GM19240 (cell line): ENCODE data around the gene UBTD2.
"Not testable (repeated sequence)": the region's sequence is repeated elsewhere in the genome, so short reads cannot be mapped to it uniquely, and the experiment has no call there.

Source experiments
- DNase-seq: peaks from one replicate; pipeline ENCODE4 v3.0.0; 2011; ENCODE audit warnings: low spot score; ENCODE audit not compliant: insufficient read length

UBTD2 gene

DNA sequence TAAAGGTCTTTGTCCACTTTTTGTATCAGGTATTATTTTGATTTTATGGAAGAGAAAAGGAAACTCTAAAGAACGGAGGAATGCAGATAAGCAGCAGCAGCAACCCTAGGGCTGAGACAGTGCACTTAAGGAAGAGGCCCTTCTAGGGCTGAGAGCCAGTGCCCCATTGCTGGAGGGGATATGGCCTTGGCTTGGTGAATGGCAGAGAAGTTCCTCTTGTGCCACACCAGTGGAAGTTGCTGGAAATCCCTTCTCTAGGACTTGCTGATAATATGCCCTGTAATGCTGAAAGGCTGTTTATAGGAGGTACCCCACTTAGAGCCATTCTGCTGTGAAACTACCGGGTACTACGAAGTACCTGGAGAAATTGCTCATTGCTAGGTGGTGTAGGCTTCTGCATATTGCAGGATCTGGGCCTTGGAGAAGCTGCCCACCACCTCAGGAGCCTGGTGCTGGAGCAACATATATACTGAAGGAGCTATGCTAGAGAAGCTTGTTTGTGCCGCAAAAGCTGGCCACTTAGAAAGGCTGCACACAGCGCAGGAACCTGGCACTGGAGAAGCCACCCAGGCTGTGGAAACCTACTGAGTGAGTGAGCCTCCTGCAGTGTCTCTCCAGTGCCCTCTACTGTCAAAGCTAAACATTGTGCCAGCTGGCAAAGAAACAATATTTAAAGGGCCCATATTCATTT lies 9.6 kb upstream of the UBTD2 start:
- peak; percentile 32 for DNase-seq

DNA sequence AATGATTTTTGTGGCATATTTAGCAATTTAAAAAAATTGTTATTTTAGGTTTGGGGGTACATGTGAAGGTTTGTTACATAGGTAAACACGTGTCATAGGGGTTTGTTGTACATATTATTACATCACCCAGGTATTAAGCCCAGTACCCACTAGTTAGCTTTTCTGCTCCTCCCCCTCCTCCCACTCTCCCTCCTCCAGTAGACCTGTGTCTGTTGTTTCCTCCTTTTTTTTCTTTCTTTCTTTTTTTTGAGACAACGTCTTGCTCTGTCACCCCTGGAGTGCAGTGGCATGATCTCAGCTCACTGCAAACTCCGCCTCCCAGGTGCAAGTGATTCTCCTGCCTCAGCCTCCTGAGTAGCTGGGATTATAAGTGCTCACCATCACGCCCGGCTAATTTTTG lies 8.3 kb upstream of the UBTD2 start:
- not testable (repeated sequence) for DNase-seq

DNA sequence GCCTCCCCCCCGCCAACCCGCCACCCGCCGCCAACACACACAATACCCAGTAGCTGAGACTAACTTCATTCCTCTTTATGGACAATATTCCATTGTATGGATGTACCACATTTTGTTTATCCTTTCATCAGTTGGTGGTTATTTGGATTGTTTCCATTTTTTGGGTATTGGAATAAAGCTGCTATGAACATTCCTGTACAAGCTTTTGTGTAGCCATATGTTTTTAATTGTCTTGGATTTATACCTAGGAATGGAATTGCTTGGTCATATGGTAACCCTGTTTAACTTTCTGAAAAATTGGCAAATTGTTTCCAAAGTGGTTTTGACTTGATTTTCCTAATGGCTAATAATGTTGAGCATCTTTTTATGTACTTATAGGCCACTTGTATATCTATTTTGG lies 4.9 kb upstream of the UBTD2 start:
- no peak for DNase-seq

DNA sequence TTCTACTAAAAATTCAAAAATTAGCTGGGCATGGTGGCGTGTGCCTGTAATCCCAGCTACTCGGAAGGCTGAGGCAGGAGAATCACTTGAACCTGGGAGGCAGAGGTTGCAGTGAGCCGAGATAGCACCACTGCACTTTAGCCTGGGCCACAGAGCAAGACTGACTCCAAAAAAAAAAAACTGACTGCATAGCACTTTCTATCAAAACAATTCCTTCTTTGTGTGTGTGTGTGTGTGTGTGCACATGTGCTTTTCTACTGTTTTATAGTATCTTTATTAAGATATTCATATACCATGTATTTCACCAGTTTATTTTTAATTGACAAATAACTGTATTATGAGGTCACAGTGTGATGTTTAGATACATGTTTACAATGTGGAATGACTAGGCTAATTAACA lies 3.6 kb upstream of the UBTD2 start:
- DNase-seq, result not testable (repeated sequence)

DNA sequence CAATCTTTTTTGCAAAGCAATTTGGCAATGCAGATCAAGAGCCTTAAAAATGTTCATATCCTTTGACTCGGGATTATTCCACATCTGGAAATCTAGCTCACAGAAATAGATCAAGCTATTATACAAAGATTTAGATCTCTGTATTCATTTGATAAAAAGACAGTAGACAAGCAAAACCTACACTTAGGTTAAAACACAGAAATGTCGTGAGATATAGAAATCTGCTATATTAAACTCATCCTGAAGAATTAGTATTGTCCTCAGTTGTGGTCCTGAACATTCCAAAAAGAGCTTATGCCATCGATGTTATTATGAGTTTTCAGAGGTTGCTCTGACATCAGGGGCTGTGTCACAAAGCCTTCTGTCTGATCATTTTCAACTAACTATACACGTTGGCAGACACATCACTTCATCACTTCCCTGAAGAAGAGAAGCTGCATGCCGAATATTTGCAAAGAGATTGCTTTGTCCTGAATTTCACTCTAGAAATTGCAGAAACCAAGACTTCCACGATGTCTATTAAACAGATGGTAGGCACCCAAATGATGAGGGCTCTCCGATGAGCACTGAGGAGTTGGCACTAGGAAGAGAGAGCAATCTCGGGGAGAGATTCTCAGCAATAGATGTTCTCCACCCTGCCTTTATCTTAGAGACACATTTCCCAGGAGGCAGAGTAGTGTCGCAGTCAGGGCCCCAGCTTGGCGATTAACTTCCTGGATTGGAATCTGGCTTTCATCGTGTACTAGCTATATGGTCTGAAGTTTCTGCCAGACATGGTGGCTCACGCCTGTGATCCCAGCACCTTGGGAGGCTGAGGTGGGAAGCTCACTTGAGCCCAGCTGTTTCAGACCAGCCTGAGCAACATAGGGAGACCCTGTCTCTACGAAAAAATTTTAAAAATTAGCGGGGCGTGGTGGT lies 1.9 kb upstream of the UBTD2 start:
- no peak for DNase-seq

DNA sequence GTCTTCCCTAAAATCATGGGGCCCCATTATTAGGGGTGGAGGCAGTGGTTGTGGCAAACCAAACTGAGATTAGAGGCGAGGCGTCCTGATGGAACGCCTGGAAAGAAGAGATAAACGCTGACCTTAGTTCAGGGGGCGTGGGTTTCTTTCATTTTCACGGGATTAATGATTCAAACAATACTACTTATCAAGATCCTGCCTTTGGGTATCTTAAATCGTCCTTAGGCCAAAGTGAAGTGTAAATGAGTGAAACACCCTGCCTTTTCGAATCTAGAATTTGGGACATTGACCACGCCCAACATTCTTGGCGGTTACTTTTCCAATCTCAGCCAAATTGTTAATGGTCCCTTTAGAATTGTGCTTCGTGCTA lies 1.0 kb upstream of the UBTD2 start:
- no peak for DNase-seq

DNA sequence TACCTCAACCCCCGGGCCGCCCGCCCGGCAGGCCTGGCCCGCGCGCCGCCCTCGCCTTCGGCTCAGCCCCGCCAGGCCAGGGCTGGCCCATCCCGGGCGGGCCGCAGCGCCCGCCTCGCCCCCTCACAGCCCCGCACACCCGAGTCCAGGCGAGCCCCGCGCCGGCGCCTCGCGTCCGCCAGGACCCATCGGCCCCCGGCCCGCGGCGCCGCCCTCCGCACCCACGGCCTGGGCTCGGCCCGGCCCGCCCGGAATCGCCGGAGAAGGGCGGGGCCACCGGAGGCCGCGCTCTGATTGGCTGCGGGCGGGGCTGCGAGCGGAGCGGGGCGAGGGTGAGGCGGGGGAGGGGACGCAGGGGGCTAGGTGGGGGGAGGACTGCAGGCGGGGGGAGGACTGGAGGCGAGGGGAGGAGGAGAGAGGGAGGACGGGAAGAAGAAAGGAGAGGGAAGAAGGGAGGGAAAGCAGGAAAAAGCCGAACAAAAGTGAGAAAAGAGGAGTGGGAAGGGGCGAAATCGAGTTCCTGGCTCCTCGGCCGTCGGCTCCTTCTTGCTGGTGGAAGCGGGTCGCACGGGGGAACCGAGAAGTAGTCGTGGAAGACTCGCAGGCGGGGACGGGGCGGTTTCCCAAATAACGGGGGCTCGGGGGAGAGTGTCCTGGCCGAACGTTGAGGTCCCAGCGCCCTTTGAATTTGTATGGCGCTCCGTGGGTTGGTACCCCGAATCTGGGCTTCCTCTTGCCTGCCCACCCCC lies 472 bp upstream of the UBTD2 start:
- peak; percentile 90 for DNase-seq

DNA sequence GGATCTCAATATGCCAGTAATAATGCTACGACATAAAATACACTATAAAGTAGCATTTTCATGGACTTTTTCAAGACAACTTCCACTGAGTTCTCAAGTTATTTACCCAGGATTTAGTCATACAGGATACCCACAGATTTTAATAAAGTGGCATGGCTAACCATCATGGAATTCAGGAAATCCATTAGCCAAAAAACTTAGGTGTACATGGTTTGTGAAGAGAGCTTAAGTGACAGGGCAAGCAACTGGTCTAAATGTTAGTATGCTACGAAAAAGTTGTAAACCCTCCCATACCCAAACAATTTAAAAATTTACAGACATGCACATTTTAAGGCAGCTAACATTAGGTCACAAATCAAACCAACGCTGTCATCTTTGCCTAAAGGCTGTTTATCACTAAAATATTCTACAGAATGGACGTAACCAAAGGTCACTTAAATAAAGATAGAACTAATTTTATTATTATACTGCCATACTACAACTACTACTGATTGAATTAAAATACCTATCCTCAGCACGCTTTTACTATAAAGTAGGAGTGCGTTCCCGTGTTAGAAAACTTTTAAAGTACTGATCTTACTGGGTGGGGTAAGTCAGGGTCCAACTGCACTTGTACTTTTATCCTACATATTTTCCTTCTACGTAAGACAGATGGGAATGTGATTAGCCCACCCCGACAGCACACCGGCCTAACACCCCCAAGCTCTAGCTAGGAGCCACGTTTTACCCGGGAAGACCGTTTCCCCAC lies 1.1 kb downstream of the UBTD2 start:
- no peak for DNase-seq

DNA sequence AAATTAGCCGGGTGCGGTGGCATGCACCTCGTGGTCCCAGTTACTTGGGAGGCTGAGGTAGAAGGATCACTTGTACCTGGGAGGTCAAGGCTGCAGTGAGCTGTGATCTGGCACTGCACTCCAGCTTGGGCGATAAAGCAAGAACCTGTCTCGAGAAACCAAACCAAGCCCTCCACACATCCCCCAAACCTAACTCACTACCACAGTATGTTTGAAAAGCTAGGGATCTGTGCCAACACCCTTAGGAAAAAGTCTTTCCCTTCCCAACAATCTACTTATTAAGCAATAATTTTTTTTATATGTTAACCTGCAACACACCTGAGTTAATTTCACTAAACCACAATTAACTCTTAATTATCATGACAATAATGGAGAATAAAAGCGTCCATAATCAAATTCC lies 2.2 kb downstream of the UBTD2 start:
- no peak for DNase-seq

DNA sequence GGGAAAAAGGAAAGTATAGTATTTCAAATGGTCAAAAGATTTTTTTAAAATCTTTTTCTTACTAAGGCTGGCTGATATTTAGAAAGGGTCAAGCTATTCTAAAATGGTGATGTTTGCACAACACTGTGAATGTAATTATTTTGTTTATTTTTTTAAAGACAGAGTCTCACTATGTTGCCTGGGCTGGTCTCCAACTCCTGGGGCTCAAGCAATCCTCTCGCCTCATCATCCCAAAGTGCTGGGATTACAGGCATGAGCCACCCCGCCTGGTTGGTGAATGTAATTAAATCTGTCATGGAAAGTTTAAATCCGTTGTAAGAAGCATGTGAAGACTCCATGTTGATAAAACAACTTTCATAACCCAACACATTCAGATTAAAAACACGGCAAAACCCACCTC lies 2.6 kb downstream of the UBTD2 start:
- no peak for DNase-seq

DNA sequence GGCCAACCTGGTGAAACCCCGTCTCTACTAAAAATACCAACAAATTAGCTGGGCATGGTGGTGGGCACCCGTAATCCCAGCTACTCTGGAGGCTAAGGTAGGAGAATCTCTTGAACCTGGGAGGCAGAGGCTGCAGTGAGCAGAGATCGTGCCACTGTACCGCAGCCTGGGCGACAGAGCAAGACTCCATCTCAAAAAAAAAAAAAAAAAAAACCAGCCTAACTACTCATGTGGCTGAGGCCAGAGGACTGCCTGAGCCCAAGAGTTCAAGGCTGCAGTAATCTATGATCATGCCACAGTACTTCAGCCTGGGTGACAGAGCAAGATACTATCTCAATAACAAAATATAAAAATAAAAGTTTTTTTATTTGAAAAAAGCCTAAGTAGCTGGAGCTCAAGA lies 3.2 kb downstream of the UBTD2 start:
- no peak for DNase-seq

DNA sequence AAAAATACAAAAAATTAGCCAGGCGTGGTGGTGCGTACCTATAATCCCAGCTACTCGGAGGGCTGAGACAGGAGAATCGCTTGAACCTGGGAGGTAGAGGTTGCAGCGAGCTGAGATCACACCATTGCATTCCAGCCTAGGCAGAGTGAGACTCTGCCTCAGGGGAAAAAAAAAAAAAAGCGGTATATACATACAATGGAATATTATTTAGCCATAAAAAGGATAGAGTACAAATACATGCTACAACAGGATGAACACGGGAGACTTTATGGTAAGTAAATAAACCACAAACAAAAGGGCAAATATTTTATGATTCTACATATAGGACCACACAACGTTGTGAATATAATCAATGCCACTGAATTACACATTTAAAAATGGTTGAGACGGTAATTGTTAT lies 5.2 kb downstream of the UBTD2 start:
- DNase-seq, result no peak

DNA sequence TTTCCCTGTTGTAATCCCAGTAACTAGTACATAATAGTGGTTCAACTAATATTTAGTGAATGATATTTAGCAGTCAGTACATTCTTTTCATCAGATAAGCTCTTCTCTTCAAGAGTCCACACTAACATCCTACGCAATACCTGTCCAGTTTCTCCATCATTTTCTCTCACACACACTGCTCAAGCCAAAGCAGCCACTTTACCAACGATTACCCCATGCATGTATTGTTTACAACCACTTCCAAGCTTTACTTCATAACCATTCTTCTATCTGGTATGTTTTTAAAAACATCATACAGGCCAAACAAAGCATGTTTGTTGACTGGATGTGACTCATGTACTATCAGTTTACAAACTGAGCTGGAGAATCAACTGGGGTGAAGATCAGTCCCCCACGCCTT lies 7.3 kb downstream of the UBTD2 start:
- DNase-seq, result no peak

DNA sequence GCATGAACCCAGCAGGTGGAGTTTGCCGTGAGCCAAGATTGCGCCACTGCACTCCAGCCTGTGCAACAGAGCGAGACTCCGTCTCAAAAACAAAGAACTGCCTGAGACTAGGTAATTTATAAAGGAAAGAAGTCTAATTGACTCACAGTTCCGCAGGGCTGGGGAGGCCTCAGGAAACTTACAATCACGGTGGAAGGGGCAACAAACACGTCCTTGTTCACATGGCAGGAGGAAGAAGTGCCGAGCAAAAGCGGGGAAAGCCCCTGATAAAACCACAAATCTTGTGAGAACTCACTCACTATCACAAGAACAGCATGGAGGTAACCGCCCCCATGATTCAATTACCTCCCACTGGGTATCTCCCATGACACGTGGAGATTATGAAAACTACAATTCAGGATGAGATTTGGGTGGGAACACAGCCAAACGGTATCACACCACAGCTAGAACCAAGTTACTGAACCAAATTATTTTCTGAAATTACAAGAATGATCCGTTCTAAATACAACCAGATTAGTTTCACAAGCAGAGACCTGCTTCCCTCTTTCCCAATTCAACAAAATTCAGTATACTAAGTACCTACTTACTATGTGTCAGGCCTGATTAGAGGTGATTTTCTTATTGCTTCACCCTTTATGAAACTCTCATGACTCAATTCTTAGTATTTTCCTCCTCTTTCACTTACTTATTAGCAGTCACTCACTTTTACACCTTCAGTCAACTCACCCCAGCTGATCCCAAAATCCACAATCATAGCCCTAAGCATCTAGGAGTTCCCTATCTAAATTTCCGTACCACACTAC lies 8.4 kb downstream of the UBTD2 start:
- DNase-seq, result no peak

DNA sequence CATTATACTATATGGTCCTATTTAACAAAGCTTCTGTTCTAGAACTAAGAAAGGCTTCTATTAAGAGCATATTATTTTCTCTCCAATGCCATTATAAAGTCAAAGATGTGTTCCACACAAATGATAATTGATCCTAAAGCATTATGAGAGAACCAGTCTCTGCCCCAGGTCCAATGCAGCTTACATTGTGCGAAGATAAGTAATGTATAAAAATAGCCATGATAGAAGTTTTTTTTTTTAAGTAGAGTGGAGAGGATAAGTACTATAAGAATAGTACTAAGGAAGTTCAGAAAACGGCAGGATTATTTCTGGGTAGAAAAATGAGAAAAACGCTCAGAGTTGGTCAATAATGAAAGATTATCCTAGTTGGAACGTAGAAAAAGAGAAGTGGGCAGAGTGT lies 15.6 kb downstream of the UBTD2 start:
- DNase-seq, result no peak

DNA sequence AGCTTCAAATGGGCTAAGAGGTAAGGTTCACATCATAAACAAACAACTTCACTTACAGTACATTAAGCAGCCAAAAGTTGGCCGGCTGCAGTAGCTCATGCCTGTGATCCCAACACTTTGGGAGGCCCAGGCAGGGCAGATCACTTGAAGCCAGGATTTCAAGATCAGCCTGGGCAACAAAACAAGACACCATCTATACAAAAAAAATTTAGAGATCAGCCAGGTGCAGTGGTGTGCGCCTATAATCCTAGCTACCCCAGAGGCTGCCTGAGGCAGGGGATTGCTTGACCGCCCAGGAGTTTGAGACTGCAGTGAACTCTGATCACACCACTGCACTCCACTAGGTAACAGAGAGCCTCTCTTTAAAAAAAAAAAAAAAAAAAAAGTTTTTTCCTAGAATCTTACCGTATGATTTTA lies 16.9 kb downstream of the UBTD2 start:
- no peak for DNase-seq

DNA sequence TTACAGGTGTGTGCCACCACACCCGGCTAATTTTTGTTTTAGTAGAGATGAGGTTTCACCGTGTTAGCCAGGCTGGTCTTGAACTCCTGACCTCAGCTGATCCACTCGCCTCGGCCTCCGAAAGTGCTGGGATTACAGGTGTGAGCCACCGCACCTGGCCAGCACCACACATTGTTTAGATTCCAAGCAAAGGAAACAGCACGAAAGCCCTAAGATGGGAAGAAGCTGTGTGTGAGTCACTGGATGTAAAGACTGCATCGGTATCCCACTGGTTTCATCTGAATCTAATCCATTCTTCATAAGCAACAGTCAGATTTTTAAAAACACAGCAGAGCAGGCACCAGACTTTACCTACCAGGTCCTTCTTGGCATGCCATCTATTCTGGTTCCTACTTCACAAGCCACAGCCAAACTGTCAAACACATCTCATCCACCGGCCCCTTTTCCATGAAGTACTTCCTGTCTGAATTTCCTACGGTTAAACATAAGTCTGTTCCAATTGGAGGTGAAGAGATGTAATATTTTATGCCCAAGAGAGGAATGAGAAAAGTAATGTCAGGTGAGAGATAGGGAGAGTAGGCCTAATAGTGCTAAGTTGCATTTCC lies 17.4 kb downstream of the UBTD2 start:
- no peak for DNase-seq

DNA sequence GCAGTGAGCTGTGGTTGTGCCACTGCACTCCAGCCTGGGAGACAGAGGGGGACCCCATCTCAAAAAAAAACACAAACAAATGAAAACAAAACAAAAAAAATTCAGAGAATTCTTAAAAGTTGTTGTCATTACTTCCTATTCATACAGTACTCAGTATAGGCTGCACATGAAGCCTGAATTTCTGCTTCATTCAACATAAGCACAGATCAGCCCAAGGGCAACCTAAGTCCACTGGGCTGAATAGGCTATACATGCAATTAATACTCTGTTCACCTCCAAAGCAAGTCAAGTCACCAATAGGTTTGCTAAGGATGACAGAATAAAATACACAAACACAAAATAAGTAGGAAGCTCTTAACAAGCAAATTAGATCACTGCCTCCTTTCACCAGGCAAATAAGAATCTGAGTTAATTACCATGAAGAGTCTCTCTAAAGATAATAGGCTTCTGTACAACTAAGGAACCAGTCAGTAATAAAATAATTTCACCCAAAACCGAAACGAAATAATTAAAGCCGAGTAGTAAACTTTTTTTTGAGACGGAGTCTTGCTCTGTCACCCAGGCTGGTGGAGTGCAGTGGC lies 18.7 kb downstream of the UBTD2 start:
- DNase-seq, result no peak

DNA sequence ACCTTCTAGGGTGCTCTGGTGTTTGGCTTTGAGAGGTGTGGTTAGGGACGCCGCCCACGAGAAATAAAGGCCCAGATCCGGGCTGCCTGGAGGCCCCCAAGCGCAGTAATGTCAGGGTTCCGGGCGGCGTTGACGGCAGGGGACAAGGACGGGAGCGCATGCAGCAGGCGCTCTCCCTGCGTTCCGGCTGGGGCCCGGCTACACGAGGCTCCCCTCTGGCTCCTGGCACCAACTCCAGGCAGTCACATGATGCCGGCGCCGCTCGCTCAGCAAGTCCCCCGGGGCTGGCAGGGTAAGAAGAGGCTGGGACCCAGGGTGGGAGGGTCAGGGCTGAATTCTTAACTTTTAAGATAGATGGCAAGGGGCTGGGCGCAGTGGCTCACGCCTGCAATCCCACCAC lies 28.1 kb downstream of the UBTD2 start:
- no peak for DNase-seq

DNA sequence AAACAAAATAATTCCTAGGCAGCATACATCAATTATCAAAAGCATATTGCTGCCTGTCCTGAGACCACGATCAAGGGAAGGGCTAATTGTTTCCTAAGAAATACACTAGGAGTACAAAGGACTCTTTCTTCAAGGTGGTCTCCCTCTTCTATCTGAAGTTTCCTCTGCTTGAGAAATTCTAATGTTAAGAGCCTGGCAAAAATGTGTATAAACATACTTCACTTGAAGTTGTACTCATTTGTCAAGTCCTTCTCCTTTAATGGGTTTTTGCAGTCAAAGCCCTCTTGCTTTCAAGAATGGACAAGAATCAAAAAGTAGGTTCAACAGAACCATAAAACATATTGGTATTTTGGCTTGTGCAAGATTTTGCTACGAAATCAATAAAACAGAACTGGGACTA lies 31.1 kb downstream of the UBTD2 start:
- no peak for DNase-seq
